ENCODE data around the gene PTPRA. TPM values are rescaled to one million over a fixed set of nuclear protein-coding genes. Genes with fewer than 3 reads are reported as not detected.
A peak's percentile ranks its signal among the peaks of the same experiment; 100 is the strongest.

PTPRA gene
- total and polyA plus RNA-seq, 2 of the 13 experiments (the other 11 are each of a cell fraction or from before 2014, with no cell fraction given): 47.2 to 127 TPM

- no peak for TF ChIP-seq ZNF576 (CRISPR knock-in tag; IDR thresholded peaks at IDR 0.05)
- TF ChIP-seq, protein P1, sequence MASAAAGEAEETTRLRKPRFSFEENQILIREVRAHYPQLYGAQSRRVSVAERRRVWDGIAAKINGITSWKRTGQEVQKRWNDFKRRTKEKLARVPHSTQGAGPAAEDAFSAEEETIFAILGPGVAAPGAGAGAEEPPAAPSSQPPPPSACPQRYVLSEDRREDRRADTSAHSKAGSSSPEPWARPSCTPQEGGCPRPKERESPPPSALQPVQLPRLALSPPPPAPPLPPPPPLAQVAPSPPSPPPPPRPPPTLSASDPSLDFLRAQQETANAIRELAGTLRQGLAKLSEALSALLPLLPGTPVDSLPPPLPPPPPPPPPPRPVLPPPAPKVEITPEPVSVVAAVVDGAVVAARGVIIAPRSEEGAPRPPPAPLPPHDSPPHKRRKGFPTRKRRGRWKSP (CRISPR knock-in tag; IDR thresholded peaks at IDR 0.05): no peak
- no peak for TF ChIP-seq RBFOX2 (IDR thresholded peaks at IDR 0.05; ENCODE audit: low read depth, low read length)
- peak; percentile 24; the same call in 1 of the 2 replicates for TF ChIP-seq NR2F6 (IDR thresholded peaks at IDR 0.05)
- TF ChIP-seq NR2F6 (CRISPR knock-in tag; IDR thresholded peaks at IDR 0.05): no peak
- 0 out of 2 replicates have a peak, but pooled peaks have one; percentile 12 for TF ChIP-seq BCL6 (CRISPR knock-in tag; IDR thresholded peaks at IDR 0.05)
- TF ChIP-seq NONO (IDR thresholded peaks at IDR 0.05): no peak
- peak; percentile 68 for TF ChIP-seq NONO (CRISPR knock-in tag; conservative IDR thresholded peaks at IDR 0.05)
- no peak for TF ChIP-seq ZNF468 (CRISPR knock-in tag; IDR thresholded peaks at IDR 0.05)
- TF ChIP-seq CBX1 (IDR thresholded peaks at IDR 0.05; ENCODE audit: low read depth): no peak
- TF ChIP-seq ZNF891 (CRISPR knock-in tag; IDR thresholded peaks at IDR 0.05): peak; percentile 71
- TF ChIP-seq PITX1 (CRISPR knock-in tag; IDR thresholded peaks at IDR 0.05): peak; percentile 35; the same call in 1 of the 2 replicates
- TF ChIP-seq ZNF431 (CRISPR knock-in tag; IDR thresholded peaks at IDR 0.05; ENCODE audit: borderline replicate concordance, low read depth): no peak
- TF ChIP-seq, protein P2, sequence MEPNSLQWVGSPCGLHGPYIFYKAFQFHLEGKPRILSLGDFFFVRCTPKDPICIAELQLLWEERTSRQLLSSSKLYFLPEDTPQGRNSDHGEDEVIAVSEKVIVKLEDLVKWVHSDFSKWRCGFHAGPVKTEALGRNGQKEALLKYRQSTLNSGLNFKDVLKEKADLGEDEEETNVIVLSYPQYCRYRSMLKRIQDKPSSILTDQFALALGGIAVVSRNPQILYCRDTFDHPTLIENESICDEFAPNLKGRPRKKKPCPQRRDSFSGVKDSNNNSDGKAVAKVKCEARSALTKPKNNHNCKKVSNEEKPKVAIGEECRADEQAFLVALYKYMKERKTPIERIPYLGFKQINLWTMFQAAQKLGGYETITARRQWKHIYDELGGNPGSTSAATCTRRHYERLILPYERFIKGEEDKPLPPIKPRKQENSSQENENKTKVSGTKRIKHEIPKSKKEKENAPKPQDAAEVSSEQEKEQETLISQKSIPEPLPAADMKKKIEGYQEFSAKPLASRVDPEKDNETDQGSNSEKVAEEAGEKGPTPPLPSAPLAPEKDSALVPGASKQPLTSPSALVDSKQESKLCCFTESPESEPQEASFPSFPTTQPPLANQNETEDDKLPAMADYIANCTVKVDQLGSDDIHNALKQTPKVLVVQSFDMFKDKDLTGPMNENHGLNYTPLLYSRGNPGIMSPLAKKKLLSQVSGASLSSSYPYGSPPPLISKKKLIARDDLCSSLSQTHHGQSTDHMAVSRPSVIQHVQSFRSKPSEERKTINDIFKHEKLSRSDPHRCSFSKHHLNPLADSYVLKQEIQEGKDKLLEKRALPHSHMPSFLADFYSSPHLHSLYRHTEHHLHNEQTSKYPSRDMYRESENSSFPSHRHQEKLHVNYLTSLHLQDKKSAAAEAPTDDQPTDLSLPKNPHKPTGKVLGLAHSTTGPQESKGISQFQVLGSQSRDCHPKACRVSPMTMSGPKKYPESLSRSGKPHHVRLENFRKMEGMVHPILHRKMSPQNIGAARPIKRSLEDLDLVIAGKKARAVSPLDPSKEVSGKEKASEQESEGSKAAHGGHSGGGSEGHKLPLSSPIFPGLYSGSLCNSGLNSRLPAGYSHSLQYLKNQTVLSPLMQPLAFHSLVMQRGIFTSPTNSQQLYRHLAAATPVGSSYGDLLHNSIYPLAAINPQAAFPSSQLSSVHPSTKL (CRISPR knock-in tag; IDR thresholded peaks at IDR 0.05): no peak
- TF ChIP-seq AKAP8 (CRISPR knock-in tag; IDR thresholded peaks at IDR 0.05): 0 out of 2 replicates have a peak, but pooled peaks have one; percentile 19
- TF ChIP-seq ZNF562 (CRISPR knock-in tag; IDR thresholded peaks at IDR 0.05; ENCODE audit: borderline replicate concordance): no peak
- TF ChIP-seq HIVEP1 (CRISPR knock-in tag; IDR thresholded peaks at IDR 0.05): peak; percentile 62
- TF ChIP-seq ATM (IDR thresholded peaks at IDR 0.05; ENCODE audit: borderline replicate concordance): no peak
- no peak for TF ChIP-seq NFYC (CRISPR knock-in tag; IDR thresholded peaks at IDR 0.05)
- TF ChIP-seq, protein P3, sequence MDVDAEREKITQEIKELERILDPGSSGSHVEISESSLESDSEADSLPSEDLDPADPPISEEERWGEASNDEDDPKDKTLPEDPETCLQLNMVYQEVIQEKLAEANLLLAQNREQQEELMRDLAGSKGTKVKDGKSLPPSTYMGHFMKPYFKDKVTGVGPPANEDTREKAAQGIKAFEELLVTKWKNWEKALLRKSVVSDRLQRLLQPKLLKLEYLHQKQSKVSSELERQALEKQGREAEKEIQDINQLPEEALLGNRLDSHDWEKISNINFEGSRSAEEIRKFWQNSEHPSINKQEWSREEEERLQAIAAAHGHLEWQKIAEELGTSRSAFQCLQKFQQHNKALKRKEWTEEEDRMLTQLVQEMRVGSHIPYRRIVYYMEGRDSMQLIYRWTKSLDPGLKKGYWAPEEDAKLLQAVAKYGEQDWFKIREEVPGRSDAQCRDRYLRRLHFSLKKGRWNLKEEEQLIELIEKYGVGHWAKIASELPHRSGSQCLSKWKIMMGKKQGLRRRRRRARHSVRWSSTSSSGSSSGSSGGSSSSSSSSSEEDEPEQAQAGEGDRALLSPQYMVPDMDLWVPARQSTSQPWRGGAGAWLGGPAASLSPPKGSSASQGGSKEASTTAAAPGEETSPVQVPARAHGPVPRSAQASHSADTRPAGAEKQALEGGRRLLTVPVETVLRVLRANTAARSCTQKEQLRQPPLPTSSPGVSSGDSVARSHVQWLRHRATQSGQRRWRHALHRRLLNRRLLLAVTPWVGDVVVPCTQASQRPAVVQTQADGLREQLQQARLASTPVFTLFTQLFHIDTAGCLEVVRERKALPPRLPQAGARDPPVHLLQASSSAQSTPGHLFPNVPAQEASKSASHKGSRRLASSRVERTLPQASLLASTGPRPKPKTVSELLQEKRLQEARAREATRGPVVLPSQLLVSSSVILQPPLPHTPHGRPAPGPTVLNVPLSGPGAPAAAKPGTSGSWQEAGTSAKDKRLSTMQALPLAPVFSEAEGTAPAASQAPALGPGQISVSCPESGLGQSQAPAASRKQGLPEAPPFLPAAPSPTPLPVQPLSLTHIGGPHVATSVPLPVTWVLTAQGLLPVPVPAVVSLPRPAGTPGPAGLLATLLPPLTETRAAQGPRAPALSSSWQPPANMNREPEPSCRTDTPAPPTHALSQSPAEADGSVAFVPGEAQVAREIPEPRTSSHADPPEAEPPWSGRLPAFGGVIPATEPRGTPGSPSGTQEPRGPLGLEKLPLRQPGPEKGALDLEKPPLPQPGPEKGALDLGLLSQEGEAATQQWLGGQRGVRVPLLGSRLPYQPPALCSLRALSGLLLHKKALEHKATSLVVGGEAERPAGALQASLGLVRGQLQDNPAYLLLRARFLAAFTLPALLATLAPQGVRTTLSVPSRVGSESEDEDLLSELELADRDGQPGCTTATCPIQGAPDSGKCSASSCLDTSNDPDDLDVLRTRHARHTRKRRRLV (CRISPR knock-in tag; IDR thresholded peaks at IDR 0.05): no peak
Observed at GRCh38 chr20:3082955-3083952, 210.0 kb downstream of the PTPRA start (continued).
